ENCODE data around the gene ASB2. TPM values are rescaled to one million over a fixed set of nuclear protein-coding genes. Genes with fewer than 3 reads are reported as not detected.

ASB2 gene
- total RNA-seq, 1 experiment from 2014 or later: not detected

DNA sequence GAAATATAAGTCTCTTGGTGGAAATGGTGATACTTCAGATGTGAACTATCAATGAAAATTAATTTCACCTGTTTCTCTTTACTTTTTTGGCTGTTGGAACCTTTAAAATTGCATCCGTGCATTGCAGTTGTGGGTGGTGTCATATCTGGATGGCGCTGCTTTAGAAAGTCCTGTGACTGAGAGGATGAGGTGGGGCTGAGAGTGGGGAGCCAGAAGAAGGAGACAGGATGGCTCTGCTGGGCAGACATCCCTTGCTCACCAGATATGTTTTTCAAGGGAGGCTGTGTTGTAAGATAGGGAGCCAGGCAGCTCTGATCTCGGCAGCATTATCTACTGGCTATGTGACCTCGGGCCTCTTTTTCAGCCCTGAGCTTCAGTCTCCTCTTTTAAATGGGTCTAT is 12.7 kb downstream of the ASB2 start:
- Histone ChIP-seq H3K9me3 (ENCODE audit: low read depth, low read length, poor library complexity, severe bottlenecking) (no peaks in the 10 kb centered on the region), H3K27ac (ENCODE audit: low read depth, low read length, poor library complexity, severe bottlenecking) (no peak overlapping the region), H3K4me1 (ENCODE audit: insufficient read depth, low read length, poor library complexity, severe bottlenecking) (no peaks in the 10 kb centered on the region), H3K4me3 (ENCODE audit: low read depth, low read length, poor library complexity, severe bottlenecking) (no peak overlapping the region), H3K27me3 (replicated peaks; ENCODE audit: insufficient read depth, low read depth, low read length, poor library complexity) (no peaks in the 10 kb centered on the region), H3K36me3 (ENCODE audit: insufficient read depth, low read length, poor library complexity, severe bottlenecking) (no peaks in the 10 kb centered on the region)
- intact Hi-C loops (cut with micrococcal nuclease; ENCODE audit: unreplicated experiment): no loop called here
- ChIA-PET POLR2A (ENCODE audit: low non-redundant PET) (no interaction called here), CTCF (no interaction called here)
- BruUV-seq (replicated peaks): no TSS peak
- TF ChIP-seq, protein P1, sequence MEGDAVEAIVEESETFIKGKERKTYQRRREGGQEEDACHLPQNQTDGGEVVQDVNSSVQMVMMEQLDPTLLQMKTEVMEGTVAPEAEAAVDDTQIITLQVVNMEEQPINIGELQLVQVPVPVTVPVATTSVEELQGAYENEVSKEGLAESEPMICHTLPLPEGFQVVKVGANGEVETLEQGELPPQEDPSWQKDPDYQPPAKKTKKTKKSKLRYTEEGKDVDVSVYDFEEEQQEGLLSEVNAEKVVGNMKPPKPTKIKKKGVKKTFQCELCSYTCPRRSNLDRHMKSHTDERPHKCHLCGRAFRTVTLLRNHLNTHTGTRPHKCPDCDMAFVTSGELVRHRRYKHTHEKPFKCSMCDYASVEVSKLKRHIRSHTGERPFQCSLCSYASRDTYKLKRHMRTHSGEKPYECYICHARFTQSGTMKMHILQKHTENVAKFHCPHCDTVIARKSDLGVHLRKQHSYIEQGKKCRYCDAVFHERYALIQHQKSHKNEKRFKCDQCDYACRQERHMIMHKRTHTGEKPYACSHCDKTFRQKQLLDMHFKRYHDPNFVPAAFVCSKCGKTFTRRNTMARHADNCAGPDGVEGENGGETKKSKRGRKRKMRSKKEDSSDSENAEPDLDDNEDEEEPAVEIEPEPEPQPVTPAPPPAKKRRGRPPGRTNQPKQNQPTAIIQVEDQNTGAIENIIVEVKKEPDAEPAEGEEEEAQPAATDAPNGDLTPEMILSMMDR (conservative IDR thresholded peaks at IDR 0.05; ENCODE audit: low read depth, low read length): no peak
- no peak for TF ChIP-seq EZH2 (IDR thresholded peaks at IDR 0.05; ENCODE audit: borderline replicate concordance, low read depth, low read length, poor library complexity, severe bottlenecking)
- no peak for DNase-seq (ENCODE audit: low spot score)

DNA sequence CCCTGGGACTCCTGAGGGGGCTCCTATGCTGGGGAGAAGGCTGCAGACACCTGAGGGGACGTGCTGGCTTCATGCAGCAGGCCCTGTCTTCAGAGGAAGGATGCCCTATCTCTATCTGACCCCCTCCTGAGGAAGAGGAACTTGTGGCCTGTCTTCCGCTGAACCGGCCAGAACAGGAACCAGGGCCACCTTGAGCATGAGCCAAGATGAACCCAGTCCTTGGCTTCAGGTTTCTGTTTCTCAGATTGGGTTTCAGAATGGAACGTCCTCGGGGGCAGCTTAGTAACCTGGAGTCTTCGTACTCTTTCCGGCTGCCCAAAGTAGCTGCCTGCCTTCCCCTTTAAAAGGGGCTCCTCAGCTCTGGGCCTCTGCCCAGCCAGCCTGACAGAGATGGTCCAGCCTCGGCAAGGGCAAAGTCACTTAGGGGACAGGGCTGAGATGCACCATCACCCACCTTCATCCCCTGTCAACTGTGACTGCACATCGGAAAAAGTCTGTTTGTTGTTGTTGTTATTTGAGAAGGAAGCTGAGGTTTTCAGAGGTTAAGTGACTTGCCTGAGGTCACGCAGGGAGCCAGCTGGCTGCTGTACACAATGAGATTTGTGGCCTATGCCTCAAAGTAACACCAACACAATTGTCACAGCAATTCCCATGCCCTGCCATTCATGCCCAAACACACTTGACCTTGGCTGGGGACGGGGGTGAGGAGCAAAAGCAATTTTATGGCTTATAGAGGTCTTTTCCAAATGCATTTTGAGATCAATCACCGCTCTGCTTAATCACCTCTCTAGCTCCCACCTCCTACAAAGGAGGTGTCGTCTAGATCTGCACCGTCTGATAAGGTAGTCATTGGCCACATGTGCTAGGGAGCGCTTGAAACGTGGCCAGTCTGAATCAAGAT is 13.4 kb downstream of the ASB2 start:
- no peak for DNase-seq (ENCODE audit: low spot score)
- H3K9me3 ChIP-seq (ENCODE audit: low read depth, low read length, poor library complexity, severe bottlenecking): no peaks in the 10 kb centered on the region
- H3K4me3 ChIP-seq (ENCODE audit: low read depth, low read length, poor library complexity, severe bottlenecking): no peak overlapping the region
- no peaks in the 10 kb centered on the region for H3K4me1 ChIP-seq (ENCODE audit: insufficient read depth, low read length, poor library complexity, severe bottlenecking)
- intact Hi-C loops (cut with micrococcal nuclease; ENCODE audit: unreplicated experiment): no loop called here
- TF ChIP-seq, protein P1 (conservative IDR thresholded peaks at IDR 0.05; ENCODE audit: low read depth, low read length): no peak
- TF ChIP-seq EZH2 (IDR thresholded peaks at IDR 0.05; ENCODE audit: borderline replicate concordance, low read depth, low read length, poor library complexity, severe bottlenecking): no peak
- POLR2A ChIA-PET (ENCODE audit: low non-redundant PET): no interaction called here
- BruUV-seq (replicated peaks): no TSS peak
- no peak overlapping the region for H3K27ac ChIP-seq (ENCODE audit: low read depth, low read length, poor library complexity, severe bottlenecking)
- H3K27me3 ChIP-seq (replicated peaks; ENCODE audit: insufficient read depth, low read depth, low read length, poor library complexity): no peaks in the 10 kb centered on the region
- no peaks in the 10 kb centered on the region for H3K36me3 ChIP-seq (ENCODE audit: insufficient read depth, low read length, poor library complexity, severe bottlenecking)
- CTCF ChIA-PET: no interaction called here

DNA sequence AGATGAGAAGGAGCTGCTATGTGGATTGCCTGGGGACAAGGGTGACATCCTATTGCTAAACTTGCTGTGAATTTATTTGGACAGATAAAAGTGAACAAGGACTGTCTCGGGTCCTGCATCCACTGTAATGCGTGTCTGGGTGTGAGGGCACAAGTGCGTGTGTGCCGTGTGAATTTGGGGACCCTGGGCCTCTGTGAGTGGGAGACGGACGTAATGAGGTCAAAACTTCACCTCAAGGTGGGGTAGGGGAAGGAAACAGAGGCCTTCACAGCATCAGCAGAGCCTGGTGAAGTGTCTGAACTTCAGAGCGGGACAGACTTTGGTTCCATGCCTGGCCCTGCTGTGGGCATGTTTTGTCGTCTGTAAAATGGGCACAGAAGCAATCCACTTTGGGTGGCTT is 14.8 kb downstream of the ASB2 start:
- Histone ChIP-seq H3K36me3 (ENCODE audit: insufficient read depth, low read length, poor library complexity, severe bottlenecking) (no peaks in the 10 kb centered on the region), H3K9me3 (ENCODE audit: low read depth, low read length, poor library complexity, severe bottlenecking) (no peaks in the 10 kb centered on the region), H3K27ac (ENCODE audit: low read depth, low read length, poor library complexity, severe bottlenecking) (no peak overlapping the region), H3K27me3 (replicated peaks; ENCODE audit: insufficient read depth, low read depth, low read length, poor library complexity) (no peaks in the 10 kb centered on the region), H3K4me3 (ENCODE audit: low read depth, low read length, poor library complexity, severe bottlenecking) (no peak overlapping the region), H3K4me1 (ENCODE audit: insufficient read depth, low read length, poor library complexity, severe bottlenecking) (no peaks in the 10 kb centered on the region)
- CTCF ChIA-PET: no interaction called here
- POLR2A ChIA-PET (ENCODE audit: low non-redundant PET): no interaction called here
- no TSS peak for BruUV-seq (replicated peaks)
- DNase-seq (ENCODE audit: low spot score): no peak
- TF ChIP-seq EZH2 (IDR thresholded peaks at IDR 0.05; ENCODE audit: borderline replicate concordance, low read depth, low read length, poor library complexity, severe bottlenecking): no peak
- TF ChIP-seq, protein P1 (conservative IDR thresholded peaks at IDR 0.05; ENCODE audit: low read depth, low read length): no peak
- intact Hi-C loops (cut with micrococcal nuclease; ENCODE audit: unreplicated experiment): no loop called here

All from A673 (cell line).